ENCODE data around the gene EWSR1. TPM values are rescaled to one million over a fixed set of nuclear protein-coding genes. Genes with fewer than 3 reads are reported as not detected.

Gene EWSR1
- total RNA-seq, 1 donor from 2014 or later: 148 TPM

DNA sequence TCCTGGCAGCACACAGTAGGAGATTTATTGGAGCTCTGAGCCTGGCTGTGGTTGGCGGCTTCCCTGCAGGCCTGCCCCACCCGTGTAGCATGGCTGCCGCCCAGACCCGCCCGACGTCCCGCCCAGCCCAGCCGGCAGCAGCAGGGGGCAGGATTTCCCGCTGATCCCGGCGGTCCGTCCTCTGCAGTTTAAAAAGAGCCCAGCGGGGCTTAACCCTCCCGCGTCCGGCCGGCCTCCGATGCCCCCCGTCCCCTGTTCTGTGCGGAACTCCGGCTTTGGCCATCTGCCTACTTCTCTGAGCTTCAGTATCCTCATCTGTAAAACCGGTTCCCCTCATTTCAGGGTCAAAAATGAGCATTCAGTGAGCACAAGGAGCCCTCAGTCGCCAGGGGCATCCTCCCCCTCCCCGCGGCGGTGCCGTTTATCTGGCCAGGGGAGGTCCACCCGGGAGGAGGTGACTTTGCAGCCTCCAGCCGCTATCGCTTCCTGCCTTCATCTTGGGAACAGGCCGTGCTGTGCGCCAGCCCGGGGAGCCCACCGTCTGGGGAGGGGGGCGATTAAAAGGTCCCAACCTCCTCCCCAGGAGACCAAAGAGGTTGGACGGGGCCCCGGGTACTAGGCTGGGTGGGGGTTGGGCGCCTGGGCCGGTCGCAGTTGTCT, 38.2 kb downstream of the EWSR1 start, which contains the start of gene GAS2L1:
TSS of gene GAS2L1 (plus strand) at position 476 of the 660 bp plus-strand sequence. CDS start 1,456 bp downstream, outside the sequence.
- DNase-seq (ENCODE audit: low read depth): peak; percentile 53

DNA sequence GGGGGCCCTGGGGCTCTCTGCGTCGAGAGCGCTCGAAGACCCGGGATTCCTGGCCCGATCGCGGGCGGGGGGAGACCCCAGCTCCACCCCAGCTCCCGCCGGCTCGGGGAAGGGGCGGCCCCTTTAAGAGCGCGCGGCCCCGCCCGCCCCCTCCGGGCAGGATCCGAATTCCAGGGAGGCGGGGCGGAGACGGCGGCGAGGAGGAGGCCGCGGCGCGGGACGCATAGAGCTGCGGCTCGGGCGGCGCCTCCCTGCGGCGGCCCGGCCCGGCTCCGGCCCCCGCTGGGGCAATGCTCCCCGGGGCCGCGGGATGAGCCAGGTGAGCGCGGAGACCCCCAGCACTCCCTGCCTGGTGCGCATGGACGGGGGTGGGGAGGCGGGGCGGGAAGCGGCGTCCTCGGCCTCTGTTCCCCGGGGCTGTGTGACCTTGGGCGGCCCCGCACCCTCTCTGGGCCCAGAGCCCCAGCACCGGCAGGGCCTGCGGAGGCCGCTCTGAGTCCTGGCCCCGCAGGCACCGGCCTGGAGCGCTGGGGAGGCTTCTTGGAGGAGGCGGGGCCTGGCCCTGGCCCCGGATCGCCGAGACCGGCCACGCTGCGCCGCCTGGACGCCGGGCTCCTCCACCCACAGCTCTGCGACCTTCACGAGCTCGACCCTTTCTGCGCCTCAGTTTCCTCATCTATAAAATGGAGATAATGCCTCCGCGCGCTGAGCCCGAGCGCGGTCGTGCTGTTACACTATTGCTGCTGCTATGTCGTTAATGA, 38.9 kb downstream of the EWSR1 start:
- DNase-seq (ENCODE audit: low read depth): no peak

DNA sequence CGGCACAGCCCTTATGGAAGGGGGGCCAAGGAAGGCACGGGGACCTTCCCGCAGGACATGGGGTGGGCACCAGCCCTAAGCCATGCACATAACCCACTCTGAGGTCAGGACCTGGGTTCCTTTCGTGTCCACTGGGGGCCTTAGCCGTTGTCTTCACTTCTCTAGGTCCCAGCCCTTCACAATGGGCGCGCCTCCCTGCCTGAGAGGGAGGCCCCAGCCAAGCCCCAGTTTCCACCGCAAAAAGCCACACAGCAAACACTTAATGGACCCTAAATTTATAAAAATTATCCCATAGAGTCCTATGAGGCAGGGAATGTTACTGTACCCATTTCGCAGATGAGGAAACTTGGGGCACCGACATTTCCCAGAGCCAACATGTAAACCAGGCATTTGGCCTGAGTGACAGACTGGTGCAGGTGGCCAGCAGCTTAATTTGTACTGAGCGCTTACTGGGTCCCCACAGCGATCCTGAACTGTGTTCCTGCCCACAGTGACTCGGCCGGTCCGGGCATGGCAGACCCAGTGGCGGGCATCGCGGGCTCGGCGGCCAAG, 39.6 kb downstream of the EWSR1 start:
- DNase-seq (ENCODE audit: low read depth): no peak

DNA sequence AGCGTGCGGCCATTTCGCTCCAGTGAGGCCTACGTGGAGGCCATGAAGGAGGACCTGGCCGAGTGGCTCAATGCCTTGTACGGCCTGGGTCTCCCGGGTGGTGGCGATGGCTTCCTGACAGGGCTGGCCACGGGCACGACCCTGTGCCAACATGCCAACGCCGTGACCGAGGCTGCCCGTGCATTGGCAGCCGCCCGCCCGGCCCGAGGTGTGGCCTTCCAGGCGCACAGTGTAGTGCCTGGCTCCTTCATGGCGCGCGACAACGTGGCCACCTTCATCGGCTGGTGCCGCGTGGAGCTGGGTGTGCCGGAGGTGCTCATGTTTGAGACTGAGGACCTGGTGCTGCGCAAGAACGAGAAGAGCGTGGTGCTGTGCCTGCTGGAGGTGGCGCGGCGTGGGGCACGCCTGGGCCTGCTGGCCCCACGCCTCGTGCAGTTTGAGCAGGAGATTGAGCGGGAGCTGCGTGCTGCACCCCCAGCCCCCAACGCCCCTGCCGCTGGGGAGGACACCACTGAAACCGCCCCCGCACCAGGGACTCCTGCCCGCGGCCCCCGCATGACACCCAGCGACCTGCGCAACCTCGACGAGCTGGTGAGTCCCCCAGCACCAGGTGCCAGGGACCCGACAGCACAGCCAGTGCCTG, 40.2 kb downstream of the EWSR1 start:
- no peak for DNase-seq (ENCODE audit: low read depth)

DNA sequence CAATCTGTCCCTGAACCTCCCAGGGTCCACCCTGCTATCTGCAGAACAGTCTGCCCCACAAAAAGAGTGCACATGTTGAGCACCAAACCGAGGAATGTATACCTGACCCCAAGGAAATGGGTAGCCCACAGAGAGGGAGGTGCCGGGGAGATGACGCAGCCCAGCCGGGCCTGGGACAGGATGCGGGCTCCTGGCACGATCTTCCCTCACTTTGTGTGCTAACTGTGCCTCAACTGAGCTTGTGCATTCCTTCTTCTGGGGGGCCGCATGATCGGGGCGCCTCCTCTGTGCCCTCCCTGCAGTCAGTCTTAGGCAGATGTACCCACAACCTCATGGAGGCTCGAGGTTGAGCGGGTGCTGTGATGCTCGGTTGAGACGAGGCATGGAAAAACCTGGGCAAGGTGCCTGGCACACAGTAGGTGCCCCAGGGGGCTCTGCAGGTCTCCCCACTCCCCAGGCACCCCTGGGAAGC, 40.8 kb downstream of the EWSR1 start:
- no peak for DNase-seq (ENCODE audit: low read depth)

DNA sequence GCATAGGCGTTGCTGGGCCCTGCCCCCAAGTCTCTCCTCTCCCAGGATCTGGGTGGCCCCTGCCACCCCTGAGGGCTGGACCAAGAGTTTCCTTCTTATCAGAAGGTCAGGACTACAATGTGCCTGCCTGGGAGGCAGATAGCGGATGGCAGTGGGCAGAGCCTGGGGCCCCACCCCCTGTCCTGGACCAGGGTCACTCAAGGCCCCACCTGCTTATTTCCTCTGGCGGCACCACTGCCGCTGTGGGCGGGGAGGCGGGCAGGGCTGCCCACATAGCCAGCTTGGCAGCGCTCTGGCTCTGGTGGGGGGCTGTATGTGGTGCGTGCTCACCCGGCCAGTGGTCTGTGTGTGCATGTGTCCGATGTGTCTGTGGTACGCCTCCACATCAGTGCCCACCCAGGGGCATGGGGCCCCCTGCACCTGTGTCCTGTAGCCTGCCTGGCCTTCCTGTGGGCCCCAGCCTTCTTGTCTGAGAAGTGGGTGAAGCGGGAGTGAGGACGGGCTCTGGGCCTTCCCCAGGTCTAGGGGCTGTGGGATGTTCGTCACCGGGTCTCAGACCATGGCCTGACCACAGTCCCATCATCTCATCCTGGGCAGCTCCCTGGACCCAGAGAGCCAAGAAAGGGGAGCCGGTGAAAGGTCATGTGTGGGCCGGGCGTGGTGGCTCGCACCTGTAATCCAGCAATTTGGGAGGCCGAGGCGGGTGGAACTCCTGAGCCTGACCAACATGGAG, 41.4 kb downstream of the EWSR1 start:
- no peak for DNase-seq (ENCODE audit: low read depth)

DNA sequence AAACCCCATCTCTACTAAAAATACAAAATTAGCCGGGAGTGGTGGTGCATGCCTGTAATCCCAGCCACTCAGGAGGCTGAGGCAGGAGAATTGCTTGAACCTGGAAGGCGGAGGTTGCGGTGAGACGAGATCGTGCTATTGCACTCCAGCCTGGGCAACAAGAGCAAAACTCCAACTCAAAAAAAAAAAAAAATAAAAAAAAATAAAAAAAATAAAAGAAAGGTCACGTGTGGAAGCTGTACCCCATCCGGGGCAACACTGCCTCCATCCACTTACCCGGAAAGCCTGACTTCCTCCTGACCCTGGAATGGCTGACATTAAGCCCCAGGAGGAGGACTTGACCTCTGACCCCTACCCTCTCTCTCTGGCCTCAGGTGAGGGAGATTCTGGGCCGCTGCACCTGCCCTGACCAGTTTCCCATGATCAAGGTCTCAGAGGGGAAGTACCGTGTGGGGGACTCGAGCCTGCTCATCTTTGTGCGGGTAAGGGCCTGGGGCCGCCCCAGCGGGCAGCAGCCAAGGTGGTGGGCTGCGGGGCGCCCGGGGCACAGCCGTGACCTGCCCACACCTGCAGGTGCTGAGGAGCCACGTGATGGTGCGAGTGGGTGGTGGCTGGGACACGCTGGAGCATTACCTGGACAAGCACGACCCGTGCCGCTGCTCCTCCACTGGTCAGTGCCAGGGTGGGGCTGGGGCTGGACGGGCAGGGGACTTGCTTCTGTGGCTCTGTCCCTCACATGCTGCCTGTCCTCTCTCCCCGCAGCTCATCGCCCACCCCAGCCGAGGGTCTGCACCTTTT, 42.2 kb downstream of the EWSR1 start:
- no peak for DNase-seq (ENCODE audit: low read depth)

DNA sequence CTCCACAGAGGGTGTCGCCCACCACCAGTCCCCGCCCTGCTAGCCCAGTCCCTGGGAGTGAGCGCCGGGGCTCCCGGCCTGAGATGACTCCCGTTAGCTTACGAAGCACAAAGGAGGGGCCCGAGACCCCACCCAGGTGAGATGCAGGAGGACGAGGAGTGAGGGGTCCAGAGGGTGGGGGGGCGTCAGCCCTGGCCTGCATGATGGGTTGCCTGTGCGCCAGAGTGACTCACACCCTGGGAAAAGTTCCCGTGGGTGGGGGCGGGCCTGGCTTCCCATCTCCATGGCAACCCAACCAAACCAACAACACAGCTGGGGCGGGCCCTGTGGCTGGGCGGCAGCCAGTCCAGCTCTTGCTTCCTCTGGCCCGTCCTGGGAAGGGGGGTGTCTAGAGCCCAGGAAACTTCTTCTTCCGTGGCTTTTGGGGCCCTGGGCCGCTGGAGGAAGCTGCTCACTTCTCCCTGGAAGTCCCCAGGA, 42.8 kb downstream of the EWSR1 start:
- DNase-seq (ENCODE audit: low read depth): peak; percentile 90

DNA sequence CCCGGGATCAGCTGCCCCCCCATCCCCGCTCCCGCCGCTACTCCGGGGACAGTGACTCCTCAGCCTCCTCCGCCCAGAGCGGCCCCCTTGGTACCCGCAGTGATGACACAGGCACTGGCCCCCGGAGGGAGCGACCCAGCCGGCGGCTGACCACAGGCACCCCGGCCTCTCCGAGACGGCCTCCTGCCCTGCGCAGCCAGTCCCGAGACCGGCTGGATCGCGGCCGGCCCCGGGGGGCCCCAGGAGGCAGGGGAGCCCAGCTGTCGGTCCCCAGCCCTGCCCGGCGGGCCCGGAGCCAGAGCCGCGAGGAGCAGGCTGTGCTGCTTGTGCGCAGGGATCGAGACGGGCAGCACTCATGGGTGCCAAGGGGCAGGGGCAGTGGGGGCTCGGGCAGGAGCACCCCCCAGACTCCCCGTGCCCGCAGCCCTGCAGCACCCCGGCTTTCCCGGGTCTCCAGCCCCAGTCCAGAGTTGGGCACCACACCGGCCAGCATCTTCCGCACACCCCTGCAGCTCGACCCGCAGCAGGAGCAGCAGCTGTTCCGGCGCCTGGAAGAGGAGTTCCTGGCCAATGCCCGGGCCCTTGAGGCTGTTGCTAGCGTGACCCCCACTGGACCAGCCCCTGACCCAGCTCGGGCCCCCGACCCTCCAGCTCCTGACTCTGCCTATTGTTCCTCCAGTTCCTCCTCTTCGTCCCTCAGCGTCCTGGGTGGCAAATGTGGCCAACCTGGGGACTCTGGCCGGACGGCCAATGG, 43.6 kb downstream of the EWSR1 start:
- DNase-seq (ENCODE audit: low read depth): no peak

DNA sequence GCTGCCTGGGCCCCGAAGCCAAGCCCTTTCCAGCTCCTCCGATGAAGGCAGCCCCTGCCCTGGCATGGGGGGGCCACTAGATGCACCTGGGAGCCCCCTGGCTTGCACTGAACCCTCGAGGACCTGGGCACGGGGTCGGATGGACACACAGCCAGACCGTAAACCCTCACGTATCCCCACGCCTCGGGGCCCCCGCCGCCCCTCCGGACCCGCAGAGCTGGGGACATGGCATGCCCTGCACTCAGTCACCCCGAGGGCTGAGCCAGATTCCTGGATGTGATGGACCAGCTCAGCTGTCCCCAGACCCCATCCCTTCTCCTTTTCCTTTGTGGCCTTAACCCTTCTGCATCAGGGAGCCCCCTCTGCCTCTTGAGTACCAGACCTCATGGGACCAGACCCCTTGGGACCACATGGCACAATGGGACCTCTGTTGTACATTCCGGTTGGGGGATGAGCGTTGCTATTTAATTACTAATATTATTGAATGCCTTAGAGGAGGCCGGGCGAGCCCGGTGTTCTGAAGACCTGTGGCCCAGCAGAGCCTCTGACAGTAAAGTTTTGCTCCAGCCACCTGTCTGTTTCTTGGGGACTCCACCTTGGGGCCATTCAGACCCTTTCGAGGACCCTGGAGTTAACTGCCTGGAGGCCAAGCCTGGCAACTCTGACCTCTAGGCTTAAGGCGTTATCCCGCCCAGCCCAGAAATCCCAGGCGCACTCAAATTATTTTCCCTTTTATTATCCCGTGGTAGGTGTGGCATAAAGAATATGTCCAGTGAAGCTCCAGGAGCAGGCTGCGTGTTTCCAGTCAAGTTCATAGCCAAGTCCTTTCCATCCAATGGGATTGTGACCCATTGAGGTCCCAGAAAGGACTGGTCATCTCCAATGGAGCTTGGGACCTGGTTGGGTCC, 44.4 kb downstream of the EWSR1 start:
- DNase-seq (ENCODE audit: low read depth): no peak

DNA sequence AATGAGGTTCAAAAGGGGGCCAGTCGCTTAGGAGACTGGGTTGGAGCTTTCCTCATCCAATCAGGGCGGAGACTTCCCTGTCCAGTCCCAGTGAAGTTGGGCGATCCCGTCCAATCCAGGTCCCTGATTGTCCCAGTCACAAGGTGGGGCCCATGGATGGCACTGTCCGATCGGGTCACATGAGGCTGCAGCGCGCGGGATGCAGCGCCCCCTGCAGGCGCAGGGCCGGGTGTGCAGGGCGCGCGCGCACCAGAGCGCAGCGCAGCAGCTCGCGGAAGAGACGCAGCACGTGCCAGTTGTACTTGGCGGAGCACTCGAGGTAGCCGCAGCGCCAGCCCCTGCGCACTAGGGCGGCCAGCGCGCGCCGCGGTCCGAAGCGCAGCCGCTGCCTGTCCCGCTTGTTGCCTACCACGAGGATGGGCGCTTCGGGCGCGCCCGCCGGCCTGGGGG, 45.1 kb downstream of the EWSR1 start:
- DNase-seq (ENCODE audit: low read depth): no peak

DNA sequence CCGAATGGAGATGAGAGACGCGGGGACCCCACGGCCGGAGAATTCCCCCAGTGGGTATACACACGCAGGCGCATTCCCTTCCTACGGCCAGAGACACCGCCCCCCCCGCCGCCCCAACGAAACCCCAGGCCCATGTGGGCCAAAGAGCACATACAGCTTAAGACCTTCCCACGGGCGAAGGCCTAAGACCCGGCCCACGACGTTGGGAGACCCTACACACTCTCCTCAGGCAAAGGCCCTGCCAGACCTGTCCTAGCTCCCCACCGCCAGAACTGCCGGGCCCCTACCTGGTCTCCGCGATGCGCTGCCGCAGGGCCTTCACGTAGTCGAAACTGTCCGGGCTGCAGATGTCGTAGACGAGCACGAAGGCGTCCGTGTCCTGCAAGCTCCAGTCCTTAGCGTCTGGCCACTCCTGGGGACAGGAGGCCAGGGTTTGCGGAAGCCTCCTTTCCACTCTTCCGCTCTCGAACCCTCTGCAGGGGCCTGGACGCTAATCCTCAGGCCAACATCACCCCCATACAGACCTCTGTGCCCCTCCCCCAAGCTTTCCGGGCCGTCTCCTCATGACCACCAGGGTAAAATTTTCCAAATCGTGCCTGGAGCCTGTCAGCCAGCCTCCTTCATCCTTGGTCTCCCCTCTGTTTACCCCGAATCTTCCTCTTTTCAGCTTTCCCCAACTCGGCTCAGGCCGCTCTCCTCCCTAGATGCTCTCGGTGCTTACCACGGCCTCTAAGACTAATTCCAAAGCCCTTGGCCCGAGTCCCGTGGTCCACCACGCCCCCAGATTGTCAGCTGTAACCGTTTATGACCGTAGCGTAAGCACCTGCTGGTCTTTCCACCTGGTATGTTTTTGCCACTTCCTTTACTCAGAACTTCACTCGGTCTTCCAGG, 45.8 kb downstream of the EWSR1 start:
- no peak for DNase-seq (ENCODE audit: low read depth)

DNA sequence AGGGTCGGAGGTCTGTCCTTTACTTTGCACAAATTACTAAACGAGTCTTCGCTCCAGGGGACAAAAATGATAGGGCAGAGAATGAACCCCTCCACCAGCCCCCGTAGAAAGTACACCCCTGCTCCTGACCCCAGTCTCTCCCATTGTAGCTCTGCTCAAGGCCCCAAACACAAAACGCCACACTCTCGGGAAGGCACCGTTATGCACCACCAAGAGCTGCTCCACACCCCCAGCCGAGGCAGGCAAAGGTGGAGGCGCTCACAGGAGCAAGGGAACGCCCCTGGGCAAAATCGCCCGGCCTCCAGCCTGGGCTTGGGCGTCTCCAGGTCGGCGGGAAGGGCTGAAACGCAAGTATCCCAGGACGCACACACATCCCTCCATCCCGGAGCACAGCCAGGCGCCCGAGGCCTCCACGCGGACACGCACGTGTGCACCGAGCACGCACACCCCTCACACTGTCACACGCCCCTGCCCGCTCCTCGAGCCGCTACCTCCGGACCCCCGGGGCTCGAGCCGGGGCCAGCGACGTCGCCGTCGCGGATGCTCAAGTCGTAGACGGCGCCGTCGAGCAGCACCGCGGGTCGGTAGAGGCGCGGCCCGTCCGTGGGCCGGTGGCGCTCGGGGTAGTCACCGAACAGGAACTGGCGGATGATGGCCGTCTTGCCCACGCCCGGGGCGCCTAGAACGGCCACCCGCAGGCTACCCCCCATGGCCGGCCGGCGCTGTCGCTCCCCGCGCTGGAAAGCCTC, 46.6 kb downstream of the EWSR1 start:
- no peak for DNase-seq (ENCODE audit: low read depth)

DNA sequence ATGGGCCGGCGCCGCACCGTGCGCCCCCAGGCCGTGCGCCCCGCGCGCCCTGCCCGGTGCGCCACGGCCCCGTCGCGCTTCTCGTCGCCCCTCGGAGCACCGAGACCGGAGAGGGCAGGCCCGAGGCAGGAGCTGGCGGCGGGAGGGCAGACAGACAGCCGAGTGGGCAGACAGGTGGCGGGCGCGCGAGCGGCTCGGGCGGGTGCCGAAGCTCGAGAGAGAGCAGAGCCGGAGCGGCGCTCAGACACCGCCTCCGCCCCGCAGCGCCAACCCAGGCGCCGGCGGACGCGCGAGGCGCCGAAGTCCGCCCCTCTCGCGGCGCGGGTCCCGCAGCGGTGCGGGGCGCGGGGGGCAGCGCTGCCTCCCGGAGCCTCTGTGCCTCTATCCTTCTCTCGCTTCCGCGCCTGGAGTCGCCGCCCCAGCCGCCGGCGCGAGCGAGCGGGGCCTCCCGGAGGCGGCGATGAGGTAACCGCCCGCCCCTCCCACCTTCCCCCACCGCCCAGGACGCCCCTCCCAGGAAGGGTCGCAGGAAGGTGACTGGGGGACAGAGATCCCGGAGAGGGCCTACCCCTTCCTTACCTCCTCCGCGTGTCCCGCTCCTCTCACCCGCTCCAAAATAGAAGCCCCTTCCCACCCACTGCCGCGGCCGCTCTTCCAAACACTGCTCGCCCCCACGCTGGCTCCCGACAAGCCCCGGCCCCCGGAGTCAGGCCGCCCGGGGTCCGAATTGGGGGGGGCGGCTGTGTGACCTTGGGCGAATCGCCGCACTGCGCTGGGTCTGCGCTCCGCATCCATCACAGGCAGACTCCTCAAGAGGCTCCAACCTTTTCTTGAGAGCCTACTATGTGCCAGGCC, 47.4 kb downstream of the EWSR1 start, which contains the start of gene RASL10A:
TSS of gene RASL10A (minus strand) at position 412 of the 855 bp plus-strand sequence. CDS start 451 bp downstream, outside the sequence.
- DNase-seq (ENCODE audit: low read depth): no peak

DNA sequence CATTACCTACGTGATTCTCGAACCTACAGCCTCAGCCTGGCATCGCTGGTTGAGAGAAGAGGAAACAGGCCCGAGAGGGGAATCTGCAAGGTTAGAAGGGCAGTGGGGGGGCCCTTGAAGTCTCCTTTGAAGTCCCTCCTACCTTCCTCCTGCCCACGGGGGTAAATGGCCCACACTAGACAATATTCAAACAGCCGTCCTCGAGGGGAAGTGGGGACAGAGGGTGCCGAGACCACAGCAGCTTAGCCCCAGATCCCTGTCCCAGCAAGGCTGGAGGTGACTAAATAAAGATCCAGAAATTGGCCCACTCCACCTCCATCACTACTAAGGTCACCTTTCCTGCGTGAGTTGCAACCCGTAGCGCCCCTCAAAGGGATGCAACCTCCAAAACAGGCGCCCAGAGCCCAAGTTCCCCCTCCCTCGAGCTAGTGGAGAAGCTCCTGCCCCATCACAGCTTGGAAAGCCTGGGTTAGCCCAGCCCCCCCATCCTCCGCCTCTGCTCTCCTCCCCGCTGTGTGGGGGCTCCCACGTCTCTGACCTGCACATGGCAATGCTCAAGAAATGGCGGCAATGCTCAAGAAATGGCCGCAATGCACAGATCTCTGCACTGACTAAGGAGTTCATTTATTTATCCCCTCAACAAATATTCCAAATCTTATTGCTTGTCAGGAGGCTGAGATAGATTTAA, 48.2 kb downstream of the EWSR1 start:
- no peak for DNase-seq (ENCODE audit: low read depth)
